Liver (tissue), 9 donors: Measurements from ENCODE around the gene SNX5. TPM values are rescaled to one million over a fixed set of nuclear protein-coding genes. Genes with fewer than 3 reads are reported as not detected.

Experiments
- DNase-seq: peaks from one replicate; pipeline ENCODE4 v3.0.0-alpha.2; 2017; ENCODE audit warnings: low spot score
- H3K27ac ChIP-seq, 2 donors: one replicate each; pipeline ENCODE4 v1.7.0; 2013; ENCODE audit warnings: inconsistent platforms in 2 of 2, low read length in 2 of 2, control low read depth in 1 of 2, low read depth in 1 of 2, mild to moderate bottlenecking in 1 of 2
- H3K27me3 ChIP-seq, 4 donors: one replicate each; pipeline versions ENCODE4 v1.6.1 to v1.7.0; 2013; ENCODE audit warnings: low read length in 3 of 4, inconsistent platforms in 1 of 4, mild to moderate bottlenecking in 1 of 4, moderate library complexity in 1 of 4; ENCODE audit not compliant: control insufficient read depth in 4 of 4, insufficient read depth in 4 of 4
- H3K36me3 ChIP-seq, 4 donors: one replicate each; pipeline versions ENCODE4 v1.6.1 to v1.7.0; 2013; ENCODE audit warnings: low read length in 3 of 4, mild to moderate bottlenecking in 3 of 4, low read depth in 1 of 4, moderate library complexity in 1 of 4; ENCODE audit not compliant: control insufficient read depth in 4 of 4, insufficient read depth in 3 of 4
- H3K4me1 ChIP-seq, 4 donors: one replicate each; pipeline versions ENCODE4 v1.6.1 to v1.7.0; 2013; ENCODE audit warnings: low read length in 3 of 4, mild to moderate bottlenecking in 3 of 4, moderate library complexity in 1 of 4; ENCODE audit not compliant: control insufficient read depth in 4 of 4, insufficient read depth in 4 of 4
- H3K4me3 ChIP-seq, 3 donors: one replicate each; pipeline versions ENCODE4 v1.6.1 to v1.7.0; 2013; ENCODE audit warnings: low read length in 3 of 3, control low read depth in 1 of 3, low read depth in 1 of 3, mild to moderate bottlenecking in 1 of 3
- H3K9ac ChIP-seq, 2 donors: one replicate each; pipeline ENCODE4 v1.7.0; 2013; ENCODE audit warnings: low read length in 2 of 2, mild to moderate bottlenecking in 2 of 2, moderate library complexity in 2 of 2, control low read depth in 1 of 2, low read depth in 1 of 2
- H3K9me3 ChIP-seq, 4 donors: one replicate each; pipeline versions ENCODE4 v1.6.1 to v1.7.0; 2013; ENCODE audit warnings: low read length in 3 of 4; ENCODE audit not compliant: control insufficient read depth in 4 of 4
- CTCF ChIP-seq: fragments of 150-350 bp; IDR thresholded peaks from 2 replicates; pipeline ENCODE4 v1.5.1; 2017; ENCODE audit warnings: improper control_type of control experiment, low read depth, low read length; ENCODE audit not compliant: missing input control
- EGR1 ChIP-seq, 2 donors: IDR thresholded peaks; 2 replicates each; pipeline ENCODE4 v1.6.1; 2016 to 2018; ENCODE audit warnings: antibody characterized with exemption in 2 of 2, low read depth in 2 of 2
- FOXA1 ChIP-seq: IDR thresholded peaks from 2 replicates; pipeline ENCODE4 v1.6.1; 2016; ENCODE audit warnings: antibody characterized with exemption
- FOXA2 ChIP-seq: IDR thresholded peaks from 2 replicates; pipeline ENCODE4 v1.6.1; 2016; ENCODE audit warnings: antibody characterized with exemption
- GABPA ChIP-seq, 2 donors: IDR thresholded peaks in 1 of 2; conservative IDR thresholded peaks in 1 of 2; 2 replicates each; pipeline ENCODE4 v1.6.1; 2016; ENCODE audit warnings: antibody characterized with exemption in 2 of 2, mild to moderate bottlenecking in 1 of 2, moderate library complexity in 1 of 2
- HNF4A ChIP-seq, 2 donors: conservative IDR thresholded peaks; 2 replicates each; pipeline ENCODE4 v1.6.1; 2016; ENCODE audit warnings: antibody characterized with exemption in 2 of 2, mild to moderate bottlenecking in 2 of 2
- HNF4G ChIP-seq: IDR thresholded peaks from 2 replicates; pipeline ENCODE4 v1.6.1; 2016; ENCODE audit warnings: antibody characterized with exemption
- JUND ChIP-seq, 2 donors: IDR thresholded peaks; 2 replicates each; pipeline ENCODE4 v1.6.1; 2016; ENCODE audit warnings: antibody characterized with exemption in 2 of 2
- MAX ChIP-seq: IDR thresholded peaks from 2 replicates; pipeline ENCODE4 v1.6.1; 2016; ENCODE audit warnings: antibody characterized with exemption
- NR2F2 ChIP-seq: IDR thresholded peaks from 2 replicates; pipeline ENCODE4 v1.6.1; 2016; ENCODE audit warnings: antibody characterized with exemption
- RAD21 ChIP-seq, 2 donors: IDR thresholded peaks; 2 replicates each; pipeline ENCODE4 v1.6.1; 2016; ENCODE audit warnings: antibody characterized with exemption in 2 of 2, mild to moderate bottlenecking in 2 of 2
- REST ChIP-seq: IDR thresholded peaks from 2 replicates; pipeline ENCODE4 v1.6.1; 2016; ENCODE audit warnings: antibody characterized with exemption, mild to moderate bottlenecking
- RXRA ChIP-seq, 2 donors: IDR thresholded peaks; 2 replicates each; pipeline ENCODE4 v1.6.1; 2017 to 2018; ENCODE audit warnings: antibody characterized with exemption in 2 of 2, mild to moderate bottlenecking in 1 of 2
- SP1 ChIP-seq: IDR thresholded peaks from 2 replicates; pipeline ENCODE4 v1.6.1; 2018; ENCODE audit warnings: antibody characterized with exemption, mild to moderate bottlenecking
- TAF1 ChIP-seq: conservative IDR thresholded peaks from 2 replicates; pipeline ENCODE4 v1.6.1; 2016; ENCODE audit warnings: antibody characterized with exemption, mild to moderate bottlenecking
- YY1 ChIP-seq: IDR thresholded peaks from 2 replicates; pipeline ENCODE4 v1.6.1; 2016; ENCODE audit warnings: antibody characterized with exemption, mild to moderate bottlenecking
- ZBTB33 ChIP-seq: IDR thresholded peaks from 2 replicates; pipeline ENCODE4 v1.6.1; 2016; ENCODE audit warnings: antibody characterized with exemption
- WGBS: extraction: QIAGEN DNeasy Blood & Tissue Kit; methylation state at CpG from one replicate; pipeline ENCODE4 v1.1.7; 2013; 5-methylcytosine and 5-hydroxymethylcytosine counted together
- polyA plus RNA-seq, 2 donors: library from polyadenylated mRNA; stranded (reverse) in 1 of 2; unstranded in 1 of 2; fragments of 200-250 nt in 1 of 2; fragments of >200 nt in 1 of 2; fragmentation: Nextera tagmentation in 1 of 2; extraction: Ambion mirVana in 1 of 2; gene quantifications; one replicate each; pipeline versions ENCODE4 v1.2.1 to v1.2.3, GENCODE V29; 2013 to 2015
- total RNA-seq, 2 donors: library from RNA; depleted of rRNA; stranded (reverse); fragments of >200 nt; gene quantifications; one replicate each; pipeline ENCODE4 v1.2.3, GENCODE V29; 2014
- donor health status: healthy.
- donor health status: healthy.
- donor health status: healthy.
- donor health status: healthy.
- donor health status: healthy.

SNX5 gene
- total and polyA plus RNA-seq, 4 donors = 32.8 to 77.8 (median 46.2) TPM

- Histone ChIP-seq H3K9me3 (no peaks in the 10 kb centered on the region), H3K4me3 (no peak overlapping the region), H3K27ac (no peak overlapping the region), H3K27me3 (no peaks in the 10 kb centered on the region), H3K4me1 (peaks cover 0 to 5% (median 2%) of the 10 kb centered on the region in 4 donors), H3K9ac (no peak overlapping the region), H3K36me3 (no peaks in the 10 kb centered on the region)
- no peak for TF ChIP-seq HNF4A (conservative IDR thresholded peaks at IDR 0.05)
- no peak for TF ChIP-seq RAD21 (IDR thresholded peaks at IDR 0.05)
- TF ChIP-seq JUND (IDR thresholded peaks at IDR 0.05) = no peak
- no peak for TF ChIP-seq ZBTB33
- TF ChIP-seq GABPA (IDR thresholded peaks at IDR 0.05 in 1 of 2, conservative IDR thresholded peaks at IDR 0.05 in 1 of 2) = no peak
- TF ChIP-seq REST = no peak
- TF ChIP-seq NR2F2 = no peak
- no peak for TF ChIP-seq TAF1
- TF ChIP-seq MAX = no peak
- TF ChIP-seq YY1 = no peak
- DNase-seq = no peak
- WGBS = 94% methylated on average over 21 of the region's 21 CpGs
Observed at GRCh38 chr20:18011951-18012645, 43.5 kb upstream of the SNX5 start.

- H3K9me3 ChIP-seq = no peaks in the 10 kb centered on the region
- TF ChIP-seq HNF4G (no peak), RXRA (IDR thresholded peaks at IDR 0.05) (no peak), RAD21 (IDR thresholded peaks at IDR 0.05) (no peak), REST (no peak), FOXA1 (no peak), EGR1 (IDR thresholded peaks at IDR 0.05; ENCODE audit: low read depth in 2 of 2) (no peak), FOXA2 (no peak), YY1 (no peak), NR2F2 (no peak), JUND (IDR thresholded peaks at IDR 0.05) (no peak), SP1 (no peak), TAF1 (no peak), CTCF (no peak), GABPA (IDR thresholded peaks at IDR 0.05 in 1 of 2, conservative IDR thresholded peaks at IDR 0.05 in 1 of 2) (no peak), ZBTB33 (no peak), HNF4A (conservative IDR thresholded peaks at IDR 0.05) (no peak)
Observed at GRCh38 chr20:18011482-18011881, 42.9 kb upstream of the SNX5 start.

More at GRCh38 chr20:18011482-18011881, 42.9 kb upstream of the SNX5 start:
- Histone ChIP-seq H3K4me1 (peaks cover 0 to 5% (median 2%) of the 10 kb centered on the region in 4 donors), H3K4me3 (no peak overlapping the region), H3K27ac (no peak overlapping the region), H3K27me3 (no peaks in the 10 kb centered on the region), H3K36me3 (no peaks in the 10 kb centered on the region), H3K9ac (no peak overlapping the region)
- DNase-seq = no peak
- WGBS = 97% methylated on average over 14 of the region's 14 CpGs
